Endothelial cell of umbilical vein (primary cell): Measurements from ENCODE around the gene RUNDC1.

ENCODE experiments used
- CTCF ChIP-seq, 2 donors: IDR thresholded peaks; 1 replicate in 1 of 2; 2 replicates in 1 of 2; pipeline ENCODE4 v1.5.1; 2011; ENCODE audit warnings: low read length in 2 of 2, mild to moderate bottlenecking in 2 of 2, moderate library complexity in 2 of 2, control low read depth in 1 of 2, inconsistent platforms in 1 of 2, low read depth in 1 of 2; ENCODE audit not compliant: insufficient read depth in 1 of 2; ENCODE audit errors: extremely low read depth in 1 of 2
- EZH2 ChIP-seq: IDR thresholded peaks from 2 replicates; pipeline ENCODE4 v1.6.1; 2012; ENCODE audit warnings: borderline replicate concordance, low read depth, mild to moderate bottlenecking, moderate library complexity, low read length, inconsistent platforms; ENCODE audit not compliant: severe bottlenecking
- FOS ChIP-seq: IDR thresholded peaks from 2 replicates; pipeline ENCODE4 v1.6.1; 2011; ENCODE audit warnings: mild to moderate bottlenecking, low read length, moderate library complexity, borderline replicate concordance; ENCODE audit not compliant: insufficient read depth
- JUN ChIP-seq: IDR thresholded peaks from 2 replicates; pipeline ENCODE4 v1.6.1; 2011; ENCODE audit warnings: borderline replicate concordance, low read depth; ENCODE audit not compliant: insufficient read length, insufficient read depth
- MAX ChIP-seq: IDR thresholded peaks from 2 replicates; pipeline ENCODE4 v1.6.1; 2011; ENCODE audit not compliant: insufficient read depth, insufficient read length
- POLR2AphosphoS5 ChIP-seq: IDR thresholded peaks from 2 replicates; pipeline ENCODE4 v1.6.1; 2012; ENCODE audit warnings: low read depth, mild to moderate bottlenecking, control low read depth, low read length, moderate library complexity; ENCODE audit not compliant: insufficient read depth

- TF ChIP-seq CTCF (IDR thresholded peaks at IDR 0.05; ENCODE audit: extremely low read depth in 1 of 2, insufficient read depth in 1 of 2, low read depth in 1 of 2, low read length in 2 of 2) (no peak), MAX (no peak), POLR2AphosphoS5 (no peak), JUN (no peak), EZH2 (no peak), FOS (no peak)
These were observed 47.0 kb downstream of the RUNDC1 start for GRCh38 chr17:43027091-43028032.
